Neural crest cell (in vitro differentiated cells): ENCODE data around the gene POLR3G. TPM values are rescaled to one million over a fixed set of nuclear protein-coding genes. Genes with fewer than 3 reads are reported as not detected.

Experiments used
- DNase-seq: peaks from one replicate; pipeline ENCODE4 v3.0.0; 2021; ENCODE audit warnings: low read depth, mixed read lengths, low spot score
- H3K27ac Mint-ChIP-seq: one replicate; pipeline ENCODE4 v1.8.0; 2021; ENCODE audit warnings: mild to moderate bottlenecking, mixed read lengths; ENCODE audit not compliant: unreplicated experiment
- H3K27me3 Mint-ChIP-seq: 2 replicates; pipeline ENCODE4 v1.8.0; 2021; ENCODE audit warnings: low read depth, mild to moderate bottlenecking, mixed read lengths
- H3K36me3 Mint-ChIP-seq: 2 replicates; pipeline ENCODE4 v1.8.0; 2021; ENCODE audit warnings: low read depth, mild to moderate bottlenecking, mixed read lengths
- H3K4me1 Mint-ChIP-seq: 2 replicates; pipeline ENCODE4 v1.8.0; 2021; ENCODE audit warnings: mixed read lengths
- H3K4me3 Mint-ChIP-seq: one replicate; pipeline ENCODE4 v1.8.0; 2021; ENCODE audit warnings: mild to moderate bottlenecking, mixed read lengths
- H3K9me3 Mint-ChIP-seq: 2 replicates; pipeline ENCODE4 v1.8.0; 2021; ENCODE audit warnings: mixed read lengths
- CTCF ChIP-seq: fragments of 200-600 bp; sonication (generic); conservative IDR thresholded peaks from 2 replicates; pipeline ENCODE4 v1.5.0; 2021; ENCODE audit warnings: antibody characterized with exemption, mild to moderate bottlenecking
- total RNA-seq: library from RNA; stranded (reverse); gene quantifications from 2 replicates; pipeline ENCODE4 v1.2.1, GENCODE V29; 2021

POLR3G gene
- total RNA-seq, 1 donor from 2014 or later, result 12.1 TPM

- H3K36me3 Mint-ChIP-seq, result no peaks in the 10 kb centered on the region
- DNase-seq, result no peak
- H3K27me3 Mint-ChIP-seq, result peaks cover 47% of the 10 kb centered on the region
- H3K4me1 Mint-ChIP-seq, result peaks cover 22% of the 10 kb centered on the region
- H3K9me3 Mint-ChIP-seq, result no peaks in the 10 kb centered on the region
- H3K27ac Mint-ChIP-seq, result no peak overlapping the region
- no peak for TF ChIP-seq CTCF
- H3K4me3 Mint-ChIP-seq, result peak overlapping the region; percentile 16
Measured at GRCh38 chr5:90548069-90548593, 73.5 kb downstream of the POLR3G start.

- no peaks in the 10 kb centered on the region for H3K9me3 Mint-ChIP-seq
- TF ChIP-seq CTCF, result no peak
- peaks cover 46% of the 10 kb centered on the region for H3K27me3 Mint-ChIP-seq
- H3K36me3 Mint-ChIP-seq, result no peaks in the 10 kb centered on the region
- no peak overlapping the region for H3K4me3 Mint-ChIP-seq
- DNase-seq, result no peak
- H3K4me1 Mint-ChIP-seq, result peaks cover 27% of the 10 kb centered on the region
- H3K27ac Mint-ChIP-seq, result no peak overlapping the region
Measured at GRCh38 chr5:90549223-90549622, 74.6 kb downstream of the POLR3G start.

- TF ChIP-seq CTCF, result no peak
- H3K4me3 Mint-ChIP-seq, result no peak overlapping the region
- peaks cover 32% of the 10 kb centered on the region for H3K4me1 Mint-ChIP-seq
- DNase-seq, result no peak
- H3K9me3 Mint-ChIP-seq, result no peaks in the 10 kb centered on the region
- H3K27me3 Mint-ChIP-seq, result peaks cover 41% of the 10 kb centered on the region
- no peaks in the 10 kb centered on the region for H3K36me3 Mint-ChIP-seq
- no peak overlapping the region for H3K27ac Mint-ChIP-seq
Measured at GRCh38 chr5:90549729-90550275, 75.1 kb downstream of the POLR3G start.

- no peak for TF ChIP-seq CTCF
- no peaks in the 10 kb centered on the region for H3K36me3 Mint-ChIP-seq
- no peak for DNase-seq
- no peak overlapping the region for H3K27ac Mint-ChIP-seq
- peaks cover 44% of the 10 kb centered on the region for H3K27me3 Mint-ChIP-seq
- H3K4me3 Mint-ChIP-seq, result no peak overlapping the region
- peaks cover 34% of the 10 kb centered on the region for H3K4me1 Mint-ChIP-seq
- no peaks in the 10 kb centered on the region for H3K9me3 Mint-ChIP-seq
Measured at GRCh38 chr5:90550963-90551362, 76.3 kb downstream of the POLR3G start.

GRCh38 chr5:90551376-90551775 lies 76.7 kb downstream of the POLR3G start:
- no peaks in the 10 kb centered on the region for H3K9me3 Mint-ChIP-seq
- H3K4me1 Mint-ChIP-seq, result peaks cover 32% of the 10 kb centered on the region
- no peaks in the 10 kb centered on the region for H3K36me3 Mint-ChIP-seq
- no peak for DNase-seq
- H3K27ac Mint-ChIP-seq, result no peak overlapping the region
- no peak overlapping the region for H3K4me3 Mint-ChIP-seq
- TF ChIP-seq CTCF, result no peak
- peaks cover 46% of the 10 kb centered on the region for H3K27me3 Mint-ChIP-seq
